ENCODE measurements around the gene WDR27.

DNA sequence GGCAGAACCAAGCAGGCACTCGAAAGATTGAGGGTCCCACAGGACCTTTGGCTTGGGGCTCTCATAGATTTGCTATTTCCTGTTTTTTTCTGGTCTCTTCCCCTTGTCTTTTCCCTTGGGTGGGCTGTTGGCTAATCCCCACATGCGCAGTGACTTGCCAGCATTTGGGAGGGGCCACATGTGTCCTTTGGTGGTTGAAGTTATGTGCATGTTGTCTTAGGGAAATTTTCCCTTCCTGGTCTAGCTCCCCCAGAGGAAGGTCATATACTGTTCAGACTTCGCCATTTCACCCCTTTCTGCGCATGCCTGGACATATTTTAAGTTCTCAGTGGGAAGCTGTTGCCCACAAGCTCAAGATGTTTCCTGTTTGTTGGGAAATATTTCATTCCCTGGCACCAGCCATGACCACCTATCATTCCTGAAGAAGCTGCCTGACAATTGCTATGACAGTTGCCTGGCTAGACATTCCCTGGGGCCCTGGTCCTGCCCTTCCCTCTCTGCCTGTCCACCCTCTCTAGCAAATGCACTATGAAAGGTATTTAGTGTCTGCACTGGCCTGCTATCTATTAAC lies 292.0 kb downstream of the WDR27 start:
- TF ChIP-seq, protein P1, sequence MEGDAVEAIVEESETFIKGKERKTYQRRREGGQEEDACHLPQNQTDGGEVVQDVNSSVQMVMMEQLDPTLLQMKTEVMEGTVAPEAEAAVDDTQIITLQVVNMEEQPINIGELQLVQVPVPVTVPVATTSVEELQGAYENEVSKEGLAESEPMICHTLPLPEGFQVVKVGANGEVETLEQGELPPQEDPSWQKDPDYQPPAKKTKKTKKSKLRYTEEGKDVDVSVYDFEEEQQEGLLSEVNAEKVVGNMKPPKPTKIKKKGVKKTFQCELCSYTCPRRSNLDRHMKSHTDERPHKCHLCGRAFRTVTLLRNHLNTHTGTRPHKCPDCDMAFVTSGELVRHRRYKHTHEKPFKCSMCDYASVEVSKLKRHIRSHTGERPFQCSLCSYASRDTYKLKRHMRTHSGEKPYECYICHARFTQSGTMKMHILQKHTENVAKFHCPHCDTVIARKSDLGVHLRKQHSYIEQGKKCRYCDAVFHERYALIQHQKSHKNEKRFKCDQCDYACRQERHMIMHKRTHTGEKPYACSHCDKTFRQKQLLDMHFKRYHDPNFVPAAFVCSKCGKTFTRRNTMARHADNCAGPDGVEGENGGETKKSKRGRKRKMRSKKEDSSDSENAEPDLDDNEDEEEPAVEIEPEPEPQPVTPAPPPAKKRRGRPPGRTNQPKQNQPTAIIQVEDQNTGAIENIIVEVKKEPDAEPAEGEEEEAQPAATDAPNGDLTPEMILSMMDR (IDR thresholded peaks at IDR 0.05) = no peak
- TF ChIP-seq POLR2A (IDR thresholded peaks at IDR 0.05) (no peak), EP300 (IDR thresholded peaks at IDR 0.05) (no peak)
